Uterus (tissue), 2 donors: ENCODE results near the gene LASP1.

Experiments used
- POLR2A ChIP-seq, 2 donors: fragments of 450-650 bp; IDR thresholded peaks; one replicate each; pipeline ENCODE4 v1.6.1; 2016; ENCODE audit warnings: antibody characterized with exemption in 2 of 2, mild to moderate bottlenecking in 1 of 2, moderate library complexity in 1 of 2
- TF ChIP-seq, protein P1 (sequence below), 4 experiments: fragments of 200-600 bp in 2 of 4; fragments of 450-650 bp in 2 of 4; sonication (generic) in 2 of 4; IDR thresholded peaks; one replicate each; pipeline ENCODE4 v1.5.1; 2016 to 2019; ENCODE audit warnings: antibody characterized with exemption in 4 of 4, mild to moderate bottlenecking in 2 of 4, moderate library complexity in 1 of 4

DNA sequence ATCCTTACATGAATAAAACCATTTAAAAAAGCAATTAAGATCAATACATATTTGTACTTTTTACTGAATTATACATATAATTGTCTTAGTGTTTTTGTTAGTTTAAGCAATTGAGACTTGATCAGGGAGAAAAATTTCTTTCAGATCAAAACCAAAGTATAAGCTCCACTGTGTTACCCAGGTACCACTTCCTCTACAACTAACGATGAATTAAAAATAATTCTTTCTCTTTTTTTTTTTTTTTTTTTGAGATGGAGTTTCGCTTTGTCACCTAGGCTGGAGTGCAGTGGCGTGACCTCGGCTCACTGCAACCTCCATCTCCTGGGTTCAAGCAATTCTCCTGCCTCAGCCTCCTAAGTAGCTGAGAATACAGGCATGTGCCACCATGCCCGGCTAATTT lies 90.5 kb downstream of the LASP1 start:
- TF ChIP-seq, protein P1, sequence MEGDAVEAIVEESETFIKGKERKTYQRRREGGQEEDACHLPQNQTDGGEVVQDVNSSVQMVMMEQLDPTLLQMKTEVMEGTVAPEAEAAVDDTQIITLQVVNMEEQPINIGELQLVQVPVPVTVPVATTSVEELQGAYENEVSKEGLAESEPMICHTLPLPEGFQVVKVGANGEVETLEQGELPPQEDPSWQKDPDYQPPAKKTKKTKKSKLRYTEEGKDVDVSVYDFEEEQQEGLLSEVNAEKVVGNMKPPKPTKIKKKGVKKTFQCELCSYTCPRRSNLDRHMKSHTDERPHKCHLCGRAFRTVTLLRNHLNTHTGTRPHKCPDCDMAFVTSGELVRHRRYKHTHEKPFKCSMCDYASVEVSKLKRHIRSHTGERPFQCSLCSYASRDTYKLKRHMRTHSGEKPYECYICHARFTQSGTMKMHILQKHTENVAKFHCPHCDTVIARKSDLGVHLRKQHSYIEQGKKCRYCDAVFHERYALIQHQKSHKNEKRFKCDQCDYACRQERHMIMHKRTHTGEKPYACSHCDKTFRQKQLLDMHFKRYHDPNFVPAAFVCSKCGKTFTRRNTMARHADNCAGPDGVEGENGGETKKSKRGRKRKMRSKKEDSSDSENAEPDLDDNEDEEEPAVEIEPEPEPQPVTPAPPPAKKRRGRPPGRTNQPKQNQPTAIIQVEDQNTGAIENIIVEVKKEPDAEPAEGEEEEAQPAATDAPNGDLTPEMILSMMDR (IDR thresholded peaks at IDR 0.05), result no peak
- no peak for TF ChIP-seq POLR2A (IDR thresholded peaks at IDR 0.05)
